Right atrium auricular region (tissue), 2 donors: ENCODE measurements around the gene FRMD4A. TPM values are rescaled to one million over a fixed set of nuclear protein-coding genes. Genes with fewer than 3 reads are reported as not detected.
"Not testable (repeated sequence)": the region's sequence is repeated elsewhere in the genome, so short reads cannot be mapped to it uniquely, and the experiment has no call there.

ENCODE experiments used
- DNase-seq: peaks from one replicate; pipeline ENCODE4 v3.0.0-alpha.2; 2019; ENCODE audit warnings: low spot score
- H3K27ac ChIP-seq, 2 donors: fragments of 200-600 bp; sonication (generic); 1 replicate in 1 of 2; 2 replicates in 1 of 2; pipeline ENCODE4 v1.5.1; 2016 to 2019
- H3K27me3 ChIP-seq, 2 donors: fragments of 200-600 bp; sonication (generic); one replicate each; pipeline versions ENCODE4 v1.5.1 to v1.6.0; 2017 to 2019
- H3K36me3 ChIP-seq: fragments of 200-600 bp; sonication (generic); one replicate; pipeline ENCODE4 v1.5.1; 2016
- H3K4me1 ChIP-seq, 2 donors: fragments of 200-600 bp; sonication (generic); one replicate each; pipeline versions ENCODE4 v1.5.1 to v1.6.0; 2017 to 2019
- H3K4me3 ChIP-seq, 2 donors: fragments of 200-600 bp; sonication (generic); 1 replicate in 1 of 2; 2 replicates in 1 of 2; pipeline ENCODE4 v1.5.1; 2017 to 2019; ENCODE audit warnings: mild to moderate bottlenecking in 1 of 2, moderate library complexity in 1 of 2
- H3K9me3 ChIP-seq, 2 donors: fragments of 200-600 bp; sonication (generic); one replicate each; pipeline ENCODE4 v1.5.1; 2019
- total RNA-seq, 2 donors: library from RNA; depleted of rRNA; stranded (reverse); fragments of >200 nt; gene quantifications; one replicate each; pipeline ENCODE4 v1.1.0, GENCODE V29; 2016
- TF ChIP-seq, protein P1 (sequence below), 2 donors: fragments of 200-600 bp; sonication (generic); IDR thresholded peaks; one replicate each; pipeline ENCODE4 v1.5.1; 2019; ENCODE audit warnings: antibody characterized with exemption in 2 of 2

FRMD4A gene
- total RNA-seq, 2 donors from 2014 or later = 15.9 to 22.9 TPM

DNA sequence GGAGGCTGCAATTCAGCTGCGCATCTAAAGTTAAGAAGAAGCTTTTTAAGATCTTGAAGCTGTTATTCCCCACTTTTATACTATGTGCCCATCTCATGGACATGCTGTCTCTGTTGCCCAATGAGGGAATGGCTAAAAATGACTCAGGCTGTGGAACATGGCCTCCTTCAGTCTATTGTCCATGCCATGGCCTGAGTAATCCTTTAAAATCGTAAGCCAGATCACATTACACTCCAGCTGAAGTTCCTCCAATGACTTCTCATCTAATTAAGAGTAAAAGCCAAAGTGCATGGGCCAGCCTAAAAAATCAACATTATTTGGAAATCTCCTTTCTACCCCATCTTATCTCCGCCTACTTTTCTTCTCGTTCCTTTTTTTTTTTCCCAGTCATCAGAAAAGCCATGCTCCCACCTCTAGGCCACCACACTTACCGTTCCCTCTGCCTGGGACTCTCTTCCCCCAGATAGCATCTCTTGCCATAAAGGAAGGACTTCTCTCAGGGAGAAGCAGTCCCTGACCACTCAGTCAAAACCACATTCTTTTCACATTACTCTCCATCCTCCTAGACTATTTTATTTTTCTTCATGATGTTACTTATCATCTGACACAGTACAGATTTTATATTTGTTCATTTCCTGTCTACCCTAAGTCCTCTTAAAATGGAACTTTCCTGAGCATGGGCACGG is 406.5 kb downstream of the FRMD4A start:
- Histone ChIP-seq H3K27ac (peak overlapping the region in 1 of 2 donors; percentile 70), H3K4me3 (no peak overlapping the region), H3K27me3 (no peaks in the 10 kb centered on the region), H3K9me3 (no peaks in the 10 kb centered on the region), H3K4me1 (no peaks in the 10 kb centered on the region), H3K36me3 (no peaks in the 10 kb centered on the region)
- TF ChIP-seq, protein P1, sequence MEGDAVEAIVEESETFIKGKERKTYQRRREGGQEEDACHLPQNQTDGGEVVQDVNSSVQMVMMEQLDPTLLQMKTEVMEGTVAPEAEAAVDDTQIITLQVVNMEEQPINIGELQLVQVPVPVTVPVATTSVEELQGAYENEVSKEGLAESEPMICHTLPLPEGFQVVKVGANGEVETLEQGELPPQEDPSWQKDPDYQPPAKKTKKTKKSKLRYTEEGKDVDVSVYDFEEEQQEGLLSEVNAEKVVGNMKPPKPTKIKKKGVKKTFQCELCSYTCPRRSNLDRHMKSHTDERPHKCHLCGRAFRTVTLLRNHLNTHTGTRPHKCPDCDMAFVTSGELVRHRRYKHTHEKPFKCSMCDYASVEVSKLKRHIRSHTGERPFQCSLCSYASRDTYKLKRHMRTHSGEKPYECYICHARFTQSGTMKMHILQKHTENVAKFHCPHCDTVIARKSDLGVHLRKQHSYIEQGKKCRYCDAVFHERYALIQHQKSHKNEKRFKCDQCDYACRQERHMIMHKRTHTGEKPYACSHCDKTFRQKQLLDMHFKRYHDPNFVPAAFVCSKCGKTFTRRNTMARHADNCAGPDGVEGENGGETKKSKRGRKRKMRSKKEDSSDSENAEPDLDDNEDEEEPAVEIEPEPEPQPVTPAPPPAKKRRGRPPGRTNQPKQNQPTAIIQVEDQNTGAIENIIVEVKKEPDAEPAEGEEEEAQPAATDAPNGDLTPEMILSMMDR (IDR thresholded peaks at IDR 0.05) = no peak
- no peak for DNase-seq

DNA sequence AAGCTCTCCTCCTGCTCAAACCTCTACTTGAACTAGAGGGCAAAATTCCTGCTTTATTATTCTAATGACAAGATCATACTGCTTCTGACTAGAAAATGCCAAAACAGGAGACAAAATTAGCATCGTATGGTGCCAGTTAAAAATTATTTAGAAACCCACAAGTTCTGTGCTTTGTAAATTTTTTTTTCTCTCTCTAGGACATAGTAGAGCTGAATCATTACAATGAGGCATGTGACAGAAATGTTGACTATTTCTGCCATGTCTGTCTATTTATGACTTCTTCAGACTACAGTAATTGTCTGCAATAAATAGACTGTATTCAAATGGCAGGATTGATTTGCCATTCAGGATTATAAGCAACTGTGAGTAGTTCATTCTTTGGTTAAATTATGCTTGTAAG is 408.1 kb downstream of the FRMD4A start:
- Histone ChIP-seq H3K27ac (no peak overlapping the region), H3K9me3 (no peaks in the 10 kb centered on the region), H3K36me3 (no peaks in the 10 kb centered on the region), H3K27me3 (no peaks in the 10 kb centered on the region), H3K4me1 (no peaks in the 10 kb centered on the region), H3K4me3 (no peak overlapping the region)
- DNase-seq = no peak
- TF ChIP-seq, protein P1 (IDR thresholded peaks at IDR 0.05) = no peak

DNA sequence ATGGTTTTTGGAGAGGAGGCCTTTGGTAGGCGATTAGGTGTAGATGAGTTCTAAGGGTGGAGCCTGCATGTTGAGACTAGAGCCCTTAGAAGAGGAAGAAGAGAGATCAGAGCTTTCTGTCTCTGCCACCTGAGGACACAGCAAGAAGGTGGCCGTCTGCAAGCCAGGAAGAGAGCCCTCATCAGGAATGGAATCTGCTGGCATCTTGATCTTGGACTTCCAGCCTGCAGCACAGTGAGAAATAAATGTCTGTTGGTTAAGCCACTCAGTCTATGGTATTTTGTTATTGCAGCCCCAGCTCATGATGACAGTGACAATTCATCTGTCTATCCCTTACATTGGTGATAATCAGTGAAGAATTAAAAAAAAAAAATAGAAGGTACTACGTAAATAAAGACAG is 408.8 kb downstream of the FRMD4A start:
- Histone ChIP-seq H3K27ac (no peak overlapping the region), H3K4me3 (no peak overlapping the region), H3K9me3 (no peaks in the 10 kb centered on the region), H3K27me3 (no peaks in the 10 kb centered on the region), H3K4me1 (no peaks in the 10 kb centered on the region), H3K36me3 (no peaks in the 10 kb centered on the region)
- DNase-seq = no peak
- TF ChIP-seq, protein P1 (IDR thresholded peaks at IDR 0.05) = no peak

DNA sequence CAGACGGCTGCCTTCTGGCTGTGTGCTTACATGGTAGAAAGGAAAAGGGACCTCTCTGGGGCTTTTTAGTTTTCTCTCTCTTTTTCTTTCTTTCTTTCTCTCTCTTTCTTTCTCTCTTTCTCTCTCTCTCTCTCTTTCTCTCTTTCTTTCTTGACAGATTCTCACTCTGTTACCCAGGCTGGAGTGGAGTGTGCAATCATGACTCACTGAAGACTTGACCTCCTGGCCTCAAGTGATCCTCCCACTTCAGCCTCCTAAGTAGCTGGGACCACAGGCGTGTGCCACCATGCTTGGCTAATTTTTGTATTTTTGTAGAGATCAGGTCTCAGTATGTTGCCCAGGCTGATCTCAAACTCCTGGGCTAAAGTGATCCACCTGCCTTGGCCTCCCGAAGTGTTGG is 409.6 kb downstream of the FRMD4A start:
- H3K4me1 ChIP-seq, H3K27ac ChIP-seq, H3K36me3 ChIP-seq, H3K4me3 ChIP-seq, H3K27me3 ChIP-seq, DNase-seq, H3K9me3 ChIP-seq: not testable (repeated sequence)

DNA sequence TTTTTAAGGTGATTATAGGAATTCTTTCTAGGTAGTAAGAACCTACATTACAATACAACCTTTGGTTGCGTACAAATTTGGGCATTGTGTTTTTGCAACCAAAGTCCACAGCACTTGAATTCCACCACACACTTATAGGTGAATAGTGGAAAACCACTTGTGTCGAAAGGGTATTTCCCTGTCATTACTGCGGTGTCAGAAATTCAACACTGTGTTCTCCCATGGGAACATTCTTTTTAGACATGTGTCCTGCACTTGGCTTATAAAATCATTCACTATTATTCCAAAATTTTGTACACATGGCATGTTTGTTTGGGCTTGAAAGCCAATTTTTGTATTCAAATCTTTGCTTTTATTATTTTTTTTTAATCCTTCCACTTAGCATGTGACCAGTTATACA is 410.3 kb downstream of the FRMD4A start:
- DNase-seq = no peak
- H3K27me3 ChIP-seq = no peaks in the 10 kb centered on the region
- no peak overlapping the region for H3K27ac ChIP-seq
- no peaks in the 10 kb centered on the region for H3K9me3 ChIP-seq
- H3K36me3 ChIP-seq = no peaks in the 10 kb centered on the region
- H3K4me1 ChIP-seq = no peaks in the 10 kb centered on the region
- no peak overlapping the region for H3K4me3 ChIP-seq
- TF ChIP-seq, protein P1 (IDR thresholded peaks at IDR 0.05) = no peak

DNA sequence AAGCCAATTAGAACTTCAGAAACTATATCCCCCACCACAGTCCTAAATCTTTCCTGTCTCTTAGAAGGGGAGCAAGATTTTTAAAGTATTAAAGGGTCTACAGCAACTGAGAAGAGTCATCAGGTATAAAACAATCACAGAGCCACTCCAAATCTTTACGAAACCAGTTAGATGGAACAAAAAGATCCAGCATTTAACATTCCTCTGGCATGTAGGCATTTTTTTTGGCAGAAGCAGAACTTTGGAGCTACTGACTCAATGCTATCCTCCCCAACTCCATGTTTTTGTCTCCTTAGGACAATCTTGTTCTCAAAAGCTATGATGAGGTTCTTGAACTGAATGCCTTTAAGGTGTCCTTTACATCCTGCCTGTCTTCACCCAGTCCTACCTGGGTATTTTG is 410.7 kb downstream of the FRMD4A start:
- no peak for DNase-seq
- Histone ChIP-seq H3K9me3 (no peaks in the 10 kb centered on the region), H3K27me3 (no peaks in the 10 kb centered on the region), H3K27ac (no peak overlapping the region), H3K4me3 (no peak overlapping the region), H3K4me1 (no peaks in the 10 kb centered on the region), H3K36me3 (no peaks in the 10 kb centered on the region)
- TF ChIP-seq, protein P1 (IDR thresholded peaks at IDR 0.05) = no peak
